Measurements from ENCODE around the gene STOML1. TPM values are rescaled to one million over a fixed set of nuclear protein-coding genes. Genes with fewer than 3 reads are reported as not detected.

Gene STOML1
- total and polyA plus RNA-seq, 2 experiments from 2014 or later = 2.3 to 2.4 TPM

DNA sequence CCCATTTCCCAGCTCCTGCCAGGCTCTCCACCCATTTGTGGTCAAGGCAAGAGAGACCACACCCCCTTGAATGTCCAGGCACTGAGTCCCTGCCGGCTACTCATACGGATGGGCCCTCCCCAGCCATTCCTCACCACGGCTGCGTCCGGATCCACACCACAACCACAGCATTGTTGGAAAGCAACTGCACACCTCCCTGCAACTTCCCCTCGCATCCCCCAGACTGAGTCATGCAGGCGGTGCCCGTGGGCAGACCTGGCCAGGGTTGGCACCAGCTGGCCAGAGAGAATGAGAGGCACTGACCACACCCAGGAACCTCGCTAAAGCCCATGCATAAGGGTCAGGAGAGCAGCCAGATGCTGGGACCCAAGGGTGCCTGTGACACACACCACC lies 35.4 kb downstream of the STOML1 start:
- no peak for ATAC-seq
- H3F3A ChIP-seq (replicated peaks; ENCODE audit: low read depth) = no peaks in the 10 kb centered on the region
- no peaks in the 10 kb centered on the region for H4K20me1 ChIP-seq (replicated peaks; ENCODE audit: insufficient read depth)
- Mint-ChIP-seq H3K4me1 (peaks cover 15% of the 10 kb centered on the region), H3K36me3 (ENCODE audit: low read depth) (no peaks in the 10 kb centered on the region), H3K27me3 (ENCODE audit: insufficient read depth, low read depth, poor library complexity) (peaks cover 12% of the 10 kb centered on the region), H3K9me3 (no peaks in the 10 kb centered on the region), H3K4me3 (no peak overlapping the region), H3K27ac (no peak overlapping the region)
- no peak overlapping the region for H3K27ac ChIP-seq (ENCODE audit: low read depth)
- no peak overlapping the region for H3K4me2 ChIP-seq
- no peaks in the 10 kb centered on the region for H3K27me3 ChIP-seq (ENCODE audit: insufficient read depth)
- H3K4me1 ChIP-seq (ENCODE audit: insufficient read depth) = no peaks in the 10 kb centered on the region; the same call in 1 of the 2 replicates
- TF ChIP-seq ZNF114 (CRISPR knock-in tag; IDR thresholded peaks at IDR 0.05) (no peak), JUNB (IDR thresholded peaks at IDR 0.05; ENCODE audit: unreplicated experiment) (no peak), CREB1 (CRISPR knock-in tag; IDR thresholded peaks at IDR 0.05; ENCODE audit: low read depth) (no peak), ZNF331 (CRISPR knock-in tag; IDR thresholded peaks at IDR 0.05; ENCODE audit: low read depth) (no peak), STAT1 (IDR thresholded peaks at IDR 0.05; ENCODE audit: unreplicated experiment) (no peak), NANOG (IDR thresholded peaks at IDR 0.05; ENCODE audit: borderline replicate concordance) (no peak)
- TF ChIP-seq, protein P1, sequence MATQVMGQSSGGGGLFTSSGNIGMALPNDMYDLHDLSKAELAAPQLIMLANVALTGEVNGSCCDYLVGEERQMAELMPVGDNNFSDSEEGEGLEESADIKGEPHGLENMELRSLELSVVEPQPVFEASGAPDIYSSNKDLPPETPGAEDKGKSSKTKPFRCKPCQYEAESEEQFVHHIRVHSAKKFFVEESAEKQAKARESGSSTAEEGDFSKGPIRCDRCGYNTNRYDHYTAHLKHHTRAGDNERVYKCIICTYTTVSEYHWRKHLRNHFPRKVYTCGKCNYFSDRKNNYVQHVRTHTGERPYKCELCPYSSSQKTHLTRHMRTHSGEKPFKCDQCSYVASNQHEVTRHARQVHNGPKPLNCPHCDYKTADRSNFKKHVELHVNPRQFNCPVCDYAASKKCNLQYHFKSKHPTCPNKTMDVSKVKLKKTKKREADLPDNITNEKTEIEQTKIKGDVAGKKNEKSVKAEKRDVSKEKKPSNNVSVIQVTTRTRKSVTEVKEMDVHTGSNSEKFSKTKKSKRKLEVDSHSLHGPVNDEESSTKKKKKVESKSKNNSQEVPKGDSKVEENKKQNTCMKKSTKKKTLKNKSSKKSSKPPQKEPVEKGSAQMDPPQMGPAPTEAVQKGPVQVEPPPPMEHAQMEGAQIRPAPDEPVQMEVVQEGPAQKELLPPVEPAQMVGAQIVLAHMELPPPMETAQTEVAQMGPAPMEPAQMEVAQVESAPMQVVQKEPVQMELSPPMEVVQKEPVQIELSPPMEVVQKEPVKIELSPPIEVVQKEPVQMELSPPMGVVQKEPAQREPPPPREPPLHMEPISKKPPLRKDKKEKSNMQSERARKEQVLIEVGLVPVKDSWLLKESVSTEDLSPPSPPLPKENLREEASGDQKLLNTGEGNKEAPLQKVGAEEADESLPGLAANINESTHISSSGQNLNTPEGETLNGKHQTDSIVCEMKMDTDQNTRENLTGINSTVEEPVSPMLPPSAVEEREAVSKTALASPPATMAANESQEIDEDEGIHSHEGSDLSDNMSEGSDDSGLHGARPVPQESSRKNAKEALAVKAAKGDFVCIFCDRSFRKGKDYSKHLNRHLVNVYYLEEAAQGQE (IDR thresholded peaks at IDR 0.05; ENCODE audit: unreplicated experiment) = no peak
- TF ChIP-seq, protein P2, sequence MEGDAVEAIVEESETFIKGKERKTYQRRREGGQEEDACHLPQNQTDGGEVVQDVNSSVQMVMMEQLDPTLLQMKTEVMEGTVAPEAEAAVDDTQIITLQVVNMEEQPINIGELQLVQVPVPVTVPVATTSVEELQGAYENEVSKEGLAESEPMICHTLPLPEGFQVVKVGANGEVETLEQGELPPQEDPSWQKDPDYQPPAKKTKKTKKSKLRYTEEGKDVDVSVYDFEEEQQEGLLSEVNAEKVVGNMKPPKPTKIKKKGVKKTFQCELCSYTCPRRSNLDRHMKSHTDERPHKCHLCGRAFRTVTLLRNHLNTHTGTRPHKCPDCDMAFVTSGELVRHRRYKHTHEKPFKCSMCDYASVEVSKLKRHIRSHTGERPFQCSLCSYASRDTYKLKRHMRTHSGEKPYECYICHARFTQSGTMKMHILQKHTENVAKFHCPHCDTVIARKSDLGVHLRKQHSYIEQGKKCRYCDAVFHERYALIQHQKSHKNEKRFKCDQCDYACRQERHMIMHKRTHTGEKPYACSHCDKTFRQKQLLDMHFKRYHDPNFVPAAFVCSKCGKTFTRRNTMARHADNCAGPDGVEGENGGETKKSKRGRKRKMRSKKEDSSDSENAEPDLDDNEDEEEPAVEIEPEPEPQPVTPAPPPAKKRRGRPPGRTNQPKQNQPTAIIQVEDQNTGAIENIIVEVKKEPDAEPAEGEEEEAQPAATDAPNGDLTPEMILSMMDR (conservative IDR thresholded peaks at IDR 0.05; ENCODE audit: low read depth in 2 of 2) = no peak
- TF ChIP-seq, protein P3, sequence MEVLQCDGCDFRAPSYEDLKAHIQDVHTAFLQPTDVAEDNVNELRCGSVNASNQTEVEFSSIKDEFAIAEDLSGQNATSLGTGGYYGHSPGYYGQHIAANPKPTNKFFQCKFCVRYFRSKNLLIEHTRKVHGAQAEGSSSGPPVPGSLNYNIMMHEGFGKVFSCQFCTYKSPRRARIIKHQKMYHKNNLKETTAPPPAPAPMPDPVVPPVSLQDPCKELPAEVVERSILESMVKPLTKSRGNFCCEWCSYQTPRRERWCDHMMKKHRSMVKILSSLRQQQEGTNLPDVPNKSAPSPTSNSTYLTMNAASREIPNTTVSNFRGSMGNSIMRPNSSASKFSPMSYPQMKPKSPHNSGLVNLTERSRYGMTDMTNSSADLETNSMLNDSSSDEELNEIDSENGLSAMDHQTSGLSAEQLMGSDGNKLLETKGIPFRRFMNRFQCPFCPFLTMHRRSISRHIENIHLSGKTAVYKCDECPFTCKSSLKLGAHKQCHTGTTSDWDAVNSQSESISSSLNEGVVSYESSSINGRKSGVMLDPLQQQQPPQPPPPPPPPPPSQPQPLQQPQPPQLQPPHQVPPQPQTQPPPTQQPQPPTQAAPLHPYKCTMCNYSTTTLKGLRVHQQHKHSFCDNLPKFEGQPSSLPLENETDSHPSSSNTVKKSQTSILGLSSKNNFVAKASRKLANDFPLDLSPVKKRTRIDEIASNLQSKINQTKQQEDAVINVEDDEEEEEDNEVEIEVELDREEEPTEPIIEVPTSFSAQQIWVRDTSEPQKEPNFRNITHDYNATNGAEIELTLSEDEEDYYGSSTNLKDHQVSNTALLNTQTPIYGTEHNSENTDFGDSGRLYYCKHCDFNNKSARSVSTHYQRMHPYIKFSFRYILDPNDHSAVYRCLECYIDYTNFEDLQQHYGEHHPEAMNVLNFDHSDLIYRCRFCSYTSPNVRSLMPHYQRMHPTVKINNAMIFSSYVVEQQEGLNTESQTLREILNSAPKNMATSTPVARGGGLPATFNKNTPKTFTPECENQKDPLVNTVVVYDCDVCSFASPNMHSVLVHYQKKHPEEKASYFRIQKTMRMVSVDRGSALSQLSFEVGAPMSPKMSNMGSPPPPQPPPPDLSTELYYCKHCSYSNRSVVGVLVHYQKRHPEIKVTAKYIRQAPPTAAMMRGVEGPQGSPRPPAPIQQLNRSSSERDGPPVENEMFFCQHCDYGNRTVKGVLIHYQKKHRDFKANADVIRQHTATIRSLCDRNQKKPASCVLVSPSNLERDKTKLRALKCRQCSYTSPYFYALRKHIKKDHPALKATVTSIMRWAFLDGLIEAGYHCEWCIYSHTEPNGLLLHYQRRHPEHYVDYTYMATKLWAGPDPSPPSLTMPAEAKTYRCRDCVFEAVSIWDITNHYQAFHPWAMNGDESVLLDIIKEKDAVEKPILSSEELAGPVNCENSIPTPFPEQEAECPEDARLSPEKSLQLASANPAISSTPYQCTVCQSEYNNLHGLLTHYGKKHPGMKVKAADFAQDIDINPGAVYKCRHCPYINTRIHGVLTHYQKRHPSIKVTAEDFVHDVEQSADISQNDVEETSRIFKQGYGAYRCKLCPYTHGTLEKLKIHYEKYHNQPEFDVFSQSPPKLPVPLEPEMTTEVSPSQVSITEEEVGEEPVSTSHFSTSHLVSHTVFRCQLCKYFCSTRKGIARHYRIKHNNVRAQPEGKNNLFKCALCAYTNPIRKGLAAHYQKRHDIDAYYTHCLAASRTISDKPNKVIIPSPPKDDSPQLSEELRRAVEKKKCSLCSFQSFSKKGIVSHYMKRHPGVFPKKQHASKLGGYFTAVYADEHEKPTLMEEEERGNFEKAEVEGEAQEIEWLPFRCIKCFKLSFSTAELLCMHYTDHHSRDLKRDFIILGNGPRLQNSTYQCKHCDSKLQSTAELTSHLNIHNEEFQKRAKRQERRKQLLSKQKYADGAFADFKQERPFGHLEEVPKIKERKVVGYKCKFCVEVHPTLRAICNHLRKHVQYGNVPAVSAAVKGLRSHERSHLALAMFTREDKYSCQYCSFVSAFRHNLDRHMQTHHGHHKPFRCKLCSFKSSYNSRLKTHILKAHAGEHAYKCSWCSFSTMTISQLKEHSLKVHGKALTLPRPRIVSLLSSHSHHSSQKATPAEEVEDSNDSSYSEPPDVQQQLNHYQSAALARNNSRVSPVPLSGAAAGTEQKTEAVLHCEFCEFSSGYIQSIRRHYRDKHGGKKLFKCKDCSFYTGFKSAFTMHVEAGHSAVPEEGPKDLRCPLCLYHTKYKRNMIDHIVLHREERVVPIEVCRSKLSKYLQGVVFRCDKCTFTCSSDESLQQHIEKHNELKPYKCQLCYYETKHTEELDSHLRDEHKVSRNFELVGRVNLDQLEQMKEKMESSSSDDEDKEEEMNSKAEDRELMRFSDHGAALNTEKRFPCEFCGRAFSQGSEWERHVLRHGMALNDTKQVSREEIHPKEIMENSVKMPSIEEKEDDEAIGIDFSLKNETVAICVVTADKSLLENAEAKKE (CRISPR knock-in tag; IDR thresholded peaks at IDR 0.05) = no peak
- no peaks in the 10 kb centered on the region for H3K36me3 ChIP-seq (ENCODE audit: insufficient read depth)
- no peaks in the 10 kb centered on the region for H3K79me2 ChIP-seq (replicated peaks; ENCODE audit: insufficient read depth)
- DNase-seq (ENCODE audit: low spot score) = no peak
- no peak overlapping the region for H3K4me3 ChIP-seq
- H2AFZ ChIP-seq = no peak overlapping the region
- H3K9me2 ChIP-seq (ENCODE audit: insufficient read depth) = no peaks in the 10 kb centered on the region
